LNCaP clone FGC (cell line): ENCODE results near the gene ACVR1B.

ENCODE experiments used
- DNase-seq: peaks from one replicate; pipeline ENCODE4 v3.0.0-alpha.2; 2011; ENCODE audit warnings: low read depth
- H3K4me3 ChIP-seq: 2 replicates; pipeline ENCODE4 v1.5.1; 2011; ENCODE audit warnings: mild to moderate bottlenecking, low read depth, low read length, control low read depth
- CTCF ChIP-seq: IDR thresholded peaks from 2 replicates; pipeline ENCODE4 v1.5.1; 2012; ENCODE audit warnings: mild to moderate bottlenecking; ENCODE audit not compliant: control insufficient read depth, insufficient read depth; ENCODE audit errors: extremely low read depth

Gene ACVR1B

DNA sequence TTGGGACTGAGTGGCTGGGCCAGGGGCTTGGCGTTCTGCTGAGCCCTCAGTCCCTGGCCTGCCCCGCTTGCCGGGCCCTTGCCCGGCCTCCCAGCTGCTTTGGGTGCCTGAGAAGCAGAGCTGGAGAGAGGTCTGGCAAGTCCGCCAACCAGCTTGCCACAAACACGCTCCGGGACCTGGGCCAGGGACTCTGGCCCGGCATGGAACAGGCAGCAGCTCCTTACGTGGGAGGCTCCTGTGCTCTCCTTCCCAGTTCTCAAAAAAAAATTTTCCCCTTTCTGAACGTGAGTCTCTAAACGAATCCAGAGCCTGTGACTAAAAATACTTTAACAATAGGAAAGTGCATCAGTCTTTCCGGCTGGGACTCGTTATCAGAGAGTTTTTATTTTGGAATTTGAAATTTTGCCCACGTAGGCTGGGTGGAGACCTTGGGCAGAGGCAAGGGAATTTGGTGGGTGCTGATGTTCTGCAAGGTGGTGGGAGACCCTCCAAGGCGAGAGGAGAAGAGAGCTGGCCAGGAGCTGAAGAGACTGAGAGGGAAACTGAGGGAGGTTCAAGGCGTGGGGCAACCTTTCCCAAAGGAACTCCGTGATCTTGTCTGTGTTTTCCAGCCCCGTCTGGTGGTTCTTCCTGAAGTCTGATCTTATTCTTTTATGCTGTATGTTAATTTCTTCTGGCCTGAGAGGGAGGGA is 92.9 kb downstream of the ACVR1B start:
- H3K4me3 ChIP-seq: no peak overlapping the region

GRCh38 chr12:52045794-52046199 is 94.3 kb downstream of the ACVR1B start:
- no peak for DNase-seq
- H3K4me3 ChIP-seq: no peak overlapping the region
- TF ChIP-seq CTCF: no peak

More for the DNA sequence above, 92.9 kb downstream of the ACVR1B start:
- peak; percentile 80 for DNase-seq
- TF ChIP-seq CTCF: no peak
